CD14-positive monocyte (primary cell): Measurements from ENCODE around the gene DOCK3. TPM values are rescaled to one million over a fixed set of nuclear protein-coding genes. Genes with fewer than 3 reads are reported as not detected.
"Not testable (repeated sequence)": the region's sequence is repeated elsewhere in the genome, so short reads cannot be mapped to it uniquely, and the experiment has no call there.

Source experiments
- DNase-seq, 3 donors: peaks; one replicate each; pipeline ENCODE4 v3.0.0-alpha.2; 2011 to 2022
- H2AFZ ChIP-seq: 2 replicates; pipeline ENCODE4 v1.6.0; 2012; ENCODE audit warnings: mild to moderate bottlenecking, low read depth, low read length, inconsistent platforms; ENCODE audit not compliant: insufficient read depth, poor library complexity, severe bottlenecking
- H3K27ac ChIP-seq, 2 donors: 1 replicate in 1 of 2; 2 replicates in 1 of 2; pipeline ENCODE4 v1.5.1; 2012 to 2013; ENCODE audit warnings: low read length in 2 of 2, control low read depth in 1 of 2, inconsistent platforms in 1 of 2, low read depth in 1 of 2, mild to moderate bottlenecking in 1 of 2
- H3K27me3 ChIP-seq, 2 donors: one replicate each; pipeline versions ENCODE4 v1.6.0 to v1.6.1; 2011 to 2013; ENCODE audit warnings: low read length in 2 of 2; ENCODE audit not compliant: control insufficient read depth in 2 of 2, insufficient read depth in 2 of 2
- H3K36me3 ChIP-seq, 2 donors: replicated peaks in 1 of 2; 1 replicate in 1 of 2; 2 replicates in 1 of 2; pipeline versions ENCODE4 v1.5.1 to v1.6.1; 2012 to 2013; ENCODE audit warnings: low read length in 2 of 2, control low read depth in 1 of 2, inconsistent platforms in 1 of 2, mild to moderate bottlenecking in 1 of 2; ENCODE audit not compliant: insufficient read depth in 2 of 2, control insufficient read depth in 1 of 2
- H3K4me1 ChIP-seq, 2 donors: 1 replicate in 1 of 2; 2 replicates in 1 of 2; pipeline versions ENCODE4 v1.5.1 to v1.6.1; 2012 to 2013; ENCODE audit warnings: low read length in 2 of 2, control low read depth in 1 of 2, inconsistent platforms in 1 of 2, mild to moderate bottlenecking in 1 of 2, moderate library complexity in 1 of 2; ENCODE audit not compliant: insufficient read depth in 2 of 2, control insufficient read depth in 1 of 2
- H3K4me2 ChIP-seq: replicated peaks from 2 replicates; pipeline ENCODE3; 2012; ENCODE audit warnings: low read length, moderate library complexity, mild to moderate bottlenecking; ENCODE audit not compliant: poor library complexity, severe bottlenecking; ENCODE audit errors: extremely low read depth
- H3K4me3 ChIP-seq, 3 experiments: fragments of 200-600 bp in 1 of 3; sonication (generic) in 1 of 3; replicated peaks in 1 of 3; 1 replicate in 2 of 3; 2 replicates in 1 of 3; pipeline ENCODE4 v1.5.1; 2011 to 2013; ENCODE audit warnings: low read length in 3 of 3, mild to moderate bottlenecking in 3 of 3, control low read depth in 2 of 3, low read depth in 2 of 3, inconsistent platforms in 1 of 3, moderate library complexity in 1 of 3
- H3K79me2 ChIP-seq: 2 replicates; pipeline ENCODE4 v1.6.0; 2012; ENCODE audit warnings: mild to moderate bottlenecking, control low read depth, inconsistent platforms, low read length, moderate library complexity; ENCODE audit not compliant: insufficient read depth
- H3K9ac ChIP-seq: 2 replicates; pipeline ENCODE4 v1.6.0; 2017; ENCODE audit warnings: low read length, mild to moderate bottlenecking; ENCODE audit not compliant: insufficient read depth, poor library complexity, severe bottlenecking
- H3K9me3 ChIP-seq, 2 donors: replicated peaks in 1 of 2; 1 replicate in 1 of 2; 2 replicates in 1 of 2; pipeline versions ENCODE4 v1.5.1 to v1.6.1; 2012 to 2013; ENCODE audit warnings: low read length in 2 of 2, control low read depth in 1 of 2; ENCODE audit not compliant: control insufficient read depth in 1 of 2, insufficient read depth in 1 of 2
- H4K20me1 ChIP-seq: 2 replicates; pipeline ENCODE4 v1.6.0; 2012; ENCODE audit warnings: mild to moderate bottlenecking, low read length, control low read depth, moderate library complexity; ENCODE audit not compliant: insufficient read depth
- H3K27ac Mint-ChIP-seq, 7 donors: one replicate each; pipeline ENCODE4 v1.8.0; 2020; ENCODE audit warnings: mild to moderate bottlenecking in 7 of 7, mixed read lengths in 7 of 7, moderate library complexity in 6 of 7, inconsistent platforms in 2 of 7
- H3K27me3 Mint-ChIP-seq, 3 donors: one replicate each; pipeline ENCODE4 v1.8.0; 2021 to 2022; ENCODE audit warnings: low read depth in 3 of 3, mild to moderate bottlenecking in 3 of 3, mixed read lengths in 3 of 3, moderate library complexity in 3 of 3, inconsistent platforms in 1 of 3
- H3K36me3 Mint-ChIP-seq, 2 donors: one replicate each; pipeline ENCODE4 v1.8.0; 2020; ENCODE audit warnings: mixed read lengths in 2 of 2, inconsistent platforms in 1 of 2, mild to moderate bottlenecking in 1 of 2
- H3K4me1 Mint-ChIP-seq: one replicate; pipeline ENCODE4 v1.8.0; 2020; ENCODE audit warnings: mild to moderate bottlenecking, mixed read lengths
- H3K4me3 Mint-ChIP-seq, 2 donors: one replicate each; pipeline ENCODE4 v1.8.0; 2020; ENCODE audit warnings: mild to moderate bottlenecking in 2 of 2, mixed read lengths in 2 of 2, moderate library complexity in 1 of 2
- H3K9me3 Mint-ChIP-seq, 7 donors: one replicate each; pipeline ENCODE4 v1.8.0; 2020 to 2022; ENCODE audit warnings: mixed read lengths in 7 of 7, mild to moderate bottlenecking in 6 of 7, moderate library complexity in 6 of 7, inconsistent platforms in 2 of 7
- WGBS: methylation state at CpG from one replicate; pipeline ENCODE4 v1.1.5; 2013; ENCODE audit warnings: missing lambda C conversion rate; ENCODE audit not compliant: insufficient coverage; 5-methylcytosine and 5-hydroxymethylcytosine counted together
- intact Hi-C, 2 donors: fragments of 100-400 bp; cut with micrococcal nuclease; formaldehyde crosslinking; loops; one replicate each; pipeline versions ENCODE4 v1.15.0 to v1.15.1; 2023
- polyA plus RNA-seq, 3 donors: library from polyadenylated mRNA; depleted of rRNA in 1 of 3; unstranded in 2 of 3; stranded (reverse) in 1 of 3; fragments of 300-500 nt in 2 of 3; fragments of >200 nt in 1 of 3; fragmentation: Illumina TruSeq in 2 of 3; gene quantifications; 1 replicate in 2 of 3; 2 replicates in 1 of 3; pipeline ENCODE4 v1.2.3, GENCODE V29; 2012 to 2021
- TF ChIP-seq, protein P1 (sequence below): fragments of 200-600 bp; IDR thresholded peaks from one replicate; pipeline ENCODE4 v1.8.0; 2022; ENCODE audit warnings: antibody characterized with exemption, mild to moderate bottlenecking

The DOCK3 gene
- polyA plus RNA-seq, 3 donors = 0.03 TPM; not detected in 1

- H3K9me3 ChIP-seq = peaks cover 0 to 2% of the 10 kb centered on the region in 2 donors
- no peak for DNase-seq
- no peak overlapping the region for H3K4me3 ChIP-seq
- TF ChIP-seq, protein P1, sequence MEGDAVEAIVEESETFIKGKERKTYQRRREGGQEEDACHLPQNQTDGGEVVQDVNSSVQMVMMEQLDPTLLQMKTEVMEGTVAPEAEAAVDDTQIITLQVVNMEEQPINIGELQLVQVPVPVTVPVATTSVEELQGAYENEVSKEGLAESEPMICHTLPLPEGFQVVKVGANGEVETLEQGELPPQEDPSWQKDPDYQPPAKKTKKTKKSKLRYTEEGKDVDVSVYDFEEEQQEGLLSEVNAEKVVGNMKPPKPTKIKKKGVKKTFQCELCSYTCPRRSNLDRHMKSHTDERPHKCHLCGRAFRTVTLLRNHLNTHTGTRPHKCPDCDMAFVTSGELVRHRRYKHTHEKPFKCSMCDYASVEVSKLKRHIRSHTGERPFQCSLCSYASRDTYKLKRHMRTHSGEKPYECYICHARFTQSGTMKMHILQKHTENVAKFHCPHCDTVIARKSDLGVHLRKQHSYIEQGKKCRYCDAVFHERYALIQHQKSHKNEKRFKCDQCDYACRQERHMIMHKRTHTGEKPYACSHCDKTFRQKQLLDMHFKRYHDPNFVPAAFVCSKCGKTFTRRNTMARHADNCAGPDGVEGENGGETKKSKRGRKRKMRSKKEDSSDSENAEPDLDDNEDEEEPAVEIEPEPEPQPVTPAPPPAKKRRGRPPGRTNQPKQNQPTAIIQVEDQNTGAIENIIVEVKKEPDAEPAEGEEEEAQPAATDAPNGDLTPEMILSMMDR = no peak
- no peaks in the 10 kb centered on the region for H3K4me1 ChIP-seq
- H3K4me2 ChIP-seq = no peak overlapping the region
- no peak overlapping the region for H3K9ac ChIP-seq
- Mint-ChIP-seq H3K36me3 (no peaks in the 10 kb centered on the region), H3K9me3 (peaks cover 0 to 5% (median 4%) of the 10 kb centered on the region in 7 donors), H3K4me1 (peaks cover 2% of the 10 kb centered on the region), H3K27ac (no peak overlapping the region), H3K27me3 (peaks cover 0 to 1% (median 0%) of the 10 kb centered on the region in 3 donors), H3K4me3 (no peak overlapping the region)
- no peaks in the 10 kb centered on the region for H3K27me3 ChIP-seq
- no peaks in the 10 kb centered on the region for H3K79me2 ChIP-seq
- no peak overlapping the region for H2AFZ ChIP-seq
- WGBS = no CpG with 5 or more reads among the region's 2 CpGs
- no peaks in the 10 kb centered on the region for H4K20me1 ChIP-seq
- H3K36me3 ChIP-seq = no peaks in the 10 kb centered on the region
- no peak overlapping the region for H3K27ac ChIP-seq
- intact Hi-C loops = loop anchor here in 1 of 2 donors (10.0 kb wide), 1 partner anchor 403 kb away; no protein-coding TSS in a partner anchor
Measured at GRCh38 chr3:50972029-50972428, 297.3 kb downstream of the DOCK3 start.

DNA sequence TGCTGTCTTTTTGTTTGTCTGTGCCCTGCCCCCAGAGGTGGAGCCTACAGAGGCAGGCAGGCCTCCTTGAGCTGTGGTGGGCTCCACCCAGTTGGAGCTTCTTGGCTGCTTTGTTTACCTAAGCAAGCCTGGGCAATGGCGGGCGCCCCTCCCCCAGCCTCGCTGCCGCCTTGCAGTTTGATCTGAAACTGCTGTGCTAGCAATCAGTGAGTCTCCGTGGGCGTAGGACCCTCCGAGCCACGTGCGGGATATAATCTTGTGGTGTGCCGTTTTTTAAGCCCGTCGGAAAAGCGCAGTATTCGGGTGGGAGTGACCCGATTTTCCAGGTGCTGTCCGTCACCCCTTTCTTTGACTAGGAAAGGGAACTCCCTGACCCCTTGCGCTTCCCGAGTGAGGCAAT lies 303.9 kb downstream of the DOCK3 start:
- not testable (repeated sequence) for H2AFZ ChIP-seq, H3K4me2 ChIP-seq, H3K4me3 Mint-ChIP-seq, H3K9ac ChIP-seq, H4K20me1 ChIP-seq, DNase-seq, H3K27me3 Mint-ChIP-seq, H3K27me3 ChIP-seq, H3K27ac ChIP-seq, H3K27ac Mint-ChIP-seq, H3K4me1 Mint-ChIP-seq, H3K4me1 ChIP-seq, H3K4me3 ChIP-seq, H3K36me3 Mint-ChIP-seq, H3K79me2 ChIP-seq, H3K36me3 ChIP-seq
- H3K9me3 Mint-ChIP-seq = peaks cover 0 to 13% (median 4%) of the 10 kb centered on the region in 7 donors
- WGBS = 94% methylated on average over 6 of the region's 18 CpGs
- H3K9me3 ChIP-seq = peaks cover 0 to 11% of the 10 kb centered on the region in 2 donors
- intact Hi-C loops = loop anchor here in 1 of 2 donors (10.0 kb wide), 1 partner anchor 396 kb away; no protein-coding TSS in a partner anchor
